ENCODE data around the gene FOXS1. TPM values are rescaled to one million over a fixed set of nuclear protein-coding genes. Genes with fewer than 3 reads are reported as not detected.

FOXS1 gene
- total RNA-seq, 1 donor from 2014 or later = 0.56 TPM

DNA sequence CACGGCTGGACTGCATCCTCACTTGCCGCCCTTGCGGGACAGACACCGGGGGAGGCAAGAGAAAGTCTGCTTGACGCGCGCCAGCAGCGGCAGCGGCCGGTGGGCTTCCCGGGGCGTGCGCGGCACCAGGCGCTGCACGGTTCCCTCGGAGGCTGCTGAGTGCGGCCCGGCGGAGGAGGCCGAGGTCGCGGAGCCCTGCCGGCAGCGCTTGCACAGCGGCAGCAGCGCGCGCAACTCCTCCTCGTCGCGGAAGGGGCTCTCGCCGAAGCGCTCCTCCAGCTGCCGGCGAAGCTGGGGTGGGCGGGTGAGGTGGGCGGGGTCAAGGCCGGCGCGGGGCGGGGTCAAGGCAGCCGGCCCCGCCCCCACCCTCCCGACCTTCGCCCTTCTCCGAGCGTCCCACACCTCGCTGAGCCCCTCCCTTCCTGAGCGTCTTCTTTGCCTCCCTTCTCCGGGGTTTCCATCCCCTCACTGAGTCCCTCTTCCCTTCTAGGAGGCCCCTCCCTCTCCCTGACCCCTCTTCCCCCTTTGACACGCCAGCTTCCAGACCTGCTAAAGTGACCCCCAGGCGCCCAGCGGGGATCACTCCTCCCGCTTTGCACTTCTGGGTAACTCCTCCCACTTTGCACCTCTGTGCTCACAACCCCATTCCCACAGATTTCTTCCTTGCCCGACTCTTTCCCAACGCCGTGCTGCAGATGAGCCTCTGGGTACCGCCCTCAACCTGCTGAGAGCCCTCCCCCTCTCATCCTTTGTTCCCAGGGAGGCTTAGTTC is 16.2 kb upstream of the FOXS1 start:
- no peak for DNase-seq (ENCODE audit: low read depth)

DNA sequence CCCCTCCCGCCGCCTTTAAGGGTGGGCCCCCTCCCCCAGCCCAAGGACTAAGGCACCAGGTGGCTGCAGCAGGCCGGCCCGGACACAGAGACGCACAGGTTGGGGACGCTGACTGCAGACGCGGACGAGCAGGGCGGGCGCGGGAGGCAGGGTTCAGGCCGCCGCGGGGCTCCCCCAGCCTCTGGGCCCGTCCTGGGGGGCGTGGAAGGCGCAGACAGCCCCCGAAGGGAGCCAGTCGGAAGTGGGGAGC is 15.7 kb upstream of the FOXS1 start:
- DNase-seq (ENCODE audit: low read depth) = no peak

DNA sequence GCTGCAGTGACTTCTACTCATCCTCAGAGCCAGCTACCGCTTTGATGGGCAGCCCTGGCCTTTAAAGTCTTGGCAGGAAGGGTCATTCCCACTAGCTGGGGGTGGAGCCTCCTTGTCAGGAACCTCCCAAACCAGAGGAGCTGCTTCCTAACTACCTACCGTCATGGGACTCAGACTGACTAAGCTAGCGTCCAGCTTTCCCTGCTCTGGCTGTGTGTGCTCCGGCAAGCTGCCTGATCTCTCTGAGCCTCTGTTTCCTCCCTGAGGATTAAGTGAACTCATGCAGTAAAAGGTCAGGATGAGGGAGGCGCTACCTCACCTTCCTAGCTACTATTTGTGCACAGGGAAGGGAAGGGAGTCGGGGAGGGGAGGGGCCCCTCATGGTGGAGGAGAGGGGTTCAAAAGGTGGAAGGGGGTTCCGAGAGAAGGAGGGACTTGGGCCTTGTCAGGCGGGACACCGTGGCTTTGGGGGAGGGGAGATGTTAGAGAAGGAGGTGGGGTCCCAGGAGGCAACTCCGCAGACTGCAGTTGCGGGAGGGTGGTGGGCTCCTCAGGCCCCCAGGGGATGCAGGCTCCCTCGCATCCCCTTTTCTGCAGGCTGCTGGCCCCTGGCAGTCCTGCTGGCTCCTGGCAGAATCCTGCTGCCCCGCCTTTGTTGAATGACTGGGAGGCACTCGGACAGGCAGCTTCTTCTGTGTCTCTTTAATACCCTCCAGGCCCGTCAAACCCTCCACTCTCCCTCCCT is 15.2 kb upstream of the FOXS1 start:
- DNase-seq (ENCODE audit: low read depth) = no peak

DNA sequence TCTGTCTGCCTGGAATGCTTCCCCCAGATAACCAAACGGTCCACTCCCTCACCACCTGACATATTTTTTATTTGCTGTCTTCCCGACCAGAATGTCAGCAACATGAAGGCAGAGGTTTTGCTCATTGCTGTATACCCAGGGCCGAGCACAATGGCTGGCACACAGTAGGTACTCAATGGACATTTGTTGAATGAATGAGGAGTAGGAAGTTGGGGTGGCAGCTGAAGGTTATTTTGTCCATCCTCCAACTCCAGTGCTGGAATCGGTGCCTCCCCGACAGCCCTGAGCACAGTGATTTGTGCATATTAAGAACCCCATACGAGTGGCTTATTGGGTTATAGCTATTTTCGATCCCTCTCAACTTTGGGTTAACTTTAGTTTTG is 14.6 kb upstream of the FOXS1 start:
- DNase-seq (ENCODE audit: low read depth) = no peak

DNA sequence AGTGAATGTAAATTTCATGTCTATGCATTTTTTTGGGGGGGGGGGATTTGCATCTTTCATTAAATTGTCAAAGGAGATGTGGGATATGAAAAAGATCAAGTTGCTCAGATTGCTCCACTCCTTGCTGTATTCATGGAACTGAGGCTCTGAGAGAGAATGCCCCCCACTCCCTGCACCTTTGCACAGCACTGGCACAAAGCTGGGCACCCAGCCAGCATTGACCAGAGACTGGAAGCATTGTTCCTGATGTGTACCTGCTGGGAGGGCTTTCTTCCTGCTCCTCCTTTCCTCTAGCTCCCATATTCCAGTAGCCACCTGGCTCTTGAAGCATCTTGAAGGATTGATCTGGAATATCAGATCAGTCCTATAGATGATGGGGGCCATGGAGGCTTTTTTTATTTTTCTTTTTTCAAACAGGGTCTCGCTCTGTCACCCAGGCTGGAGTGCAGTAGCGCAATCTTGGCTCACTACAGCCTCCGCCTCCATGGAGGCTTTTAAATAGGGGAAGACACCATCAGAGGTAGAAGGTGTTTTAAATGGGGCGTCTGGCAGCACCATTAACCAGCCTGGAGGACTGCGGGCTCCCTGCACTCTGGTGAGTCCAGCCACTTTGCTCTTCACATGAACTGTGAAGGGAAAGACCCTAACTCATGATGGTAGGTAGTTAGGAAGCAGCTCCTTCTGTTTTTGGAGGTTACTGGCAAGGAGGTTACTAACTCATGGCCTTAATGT is 14.0 kb upstream of the FOXS1 start:
- no peak for DNase-seq (ENCODE audit: low read depth)

DNA sequence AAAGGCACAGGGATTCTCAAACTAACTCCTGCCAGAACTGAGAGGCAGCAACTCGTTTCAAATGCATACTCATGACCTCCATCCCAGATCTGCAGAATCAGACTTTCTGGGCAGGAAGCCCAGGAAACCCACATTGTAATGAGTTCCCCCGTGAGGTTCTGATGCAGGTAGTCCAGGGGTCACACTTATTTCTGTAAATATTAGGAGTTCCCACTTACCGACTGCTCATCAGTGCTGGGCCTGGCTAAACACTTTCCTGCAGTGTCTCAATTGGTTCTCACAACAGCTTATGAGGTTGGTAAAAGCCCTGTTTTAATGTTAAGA is 13.3 kb upstream of the FOXS1 start:
- DNase-seq (ENCODE audit: low read depth) = no peak

DNA sequence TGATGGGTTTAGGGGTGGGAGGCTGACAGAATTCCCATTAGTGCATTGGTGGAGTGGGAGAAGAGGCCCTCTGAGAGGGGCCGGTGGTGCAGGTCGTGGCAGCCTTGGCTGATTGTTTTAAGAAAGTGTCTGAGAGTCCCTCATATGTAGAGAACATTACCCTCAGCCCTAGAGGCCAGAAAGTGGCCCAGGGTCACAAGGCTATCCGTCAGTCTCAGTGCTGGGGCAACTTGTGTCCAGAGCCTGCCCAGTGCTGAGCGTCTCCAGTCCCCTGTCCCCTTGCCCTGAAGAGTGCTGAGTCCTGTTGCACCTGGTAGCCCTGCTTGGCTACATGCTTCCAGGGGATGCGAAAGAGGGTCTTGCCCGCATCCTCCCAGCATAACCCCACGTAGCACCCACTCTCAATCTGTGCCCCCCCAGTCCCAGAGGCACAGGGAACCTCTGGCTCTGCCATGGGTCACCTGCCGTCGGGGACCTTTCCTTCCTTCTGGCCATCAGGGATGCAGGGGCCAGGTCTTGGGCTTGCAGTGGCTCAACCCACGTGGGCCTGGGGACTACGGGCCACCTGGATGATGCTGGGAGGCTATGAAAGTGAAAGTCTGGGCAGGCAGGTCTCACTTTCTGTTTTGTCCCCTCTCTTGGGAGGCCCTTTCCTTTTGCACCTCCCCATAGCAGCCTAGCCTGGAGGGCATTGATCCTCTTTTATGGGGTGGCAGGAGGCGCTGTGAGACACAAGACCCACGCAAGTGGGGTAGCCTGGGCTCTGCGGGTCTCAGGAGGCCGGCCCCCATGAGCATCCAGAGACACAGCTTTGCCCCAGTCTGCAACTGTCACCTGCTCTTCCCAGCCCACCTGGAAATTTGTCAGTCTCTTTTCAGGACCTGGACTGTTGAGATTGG is 12.7 kb upstream of the FOXS1 start:
- no peak for DNase-seq (ENCODE audit: low read depth)

DNA sequence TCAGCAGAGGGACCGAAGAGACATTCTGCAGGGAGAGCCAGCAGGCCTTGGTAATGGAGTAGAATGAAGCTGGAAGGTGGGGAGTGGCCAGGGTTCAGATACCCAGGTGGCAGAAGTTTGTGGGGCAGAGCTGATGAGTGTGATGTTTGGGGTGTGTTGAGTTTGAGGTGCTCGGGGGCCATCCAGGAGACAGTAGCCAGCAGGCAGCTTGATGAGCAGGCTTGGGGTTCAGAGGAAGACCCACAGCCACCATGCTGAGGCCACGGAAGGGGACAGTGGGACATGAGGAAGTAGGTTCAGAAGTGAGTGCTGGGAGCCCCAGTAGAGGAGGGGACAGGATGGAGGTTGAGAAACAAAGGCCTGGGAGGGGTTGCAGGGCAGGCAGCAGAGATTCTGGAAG is 11.1 kb upstream of the FOXS1 start:
- DNase-seq (ENCODE audit: low read depth) = no peak

DNA sequence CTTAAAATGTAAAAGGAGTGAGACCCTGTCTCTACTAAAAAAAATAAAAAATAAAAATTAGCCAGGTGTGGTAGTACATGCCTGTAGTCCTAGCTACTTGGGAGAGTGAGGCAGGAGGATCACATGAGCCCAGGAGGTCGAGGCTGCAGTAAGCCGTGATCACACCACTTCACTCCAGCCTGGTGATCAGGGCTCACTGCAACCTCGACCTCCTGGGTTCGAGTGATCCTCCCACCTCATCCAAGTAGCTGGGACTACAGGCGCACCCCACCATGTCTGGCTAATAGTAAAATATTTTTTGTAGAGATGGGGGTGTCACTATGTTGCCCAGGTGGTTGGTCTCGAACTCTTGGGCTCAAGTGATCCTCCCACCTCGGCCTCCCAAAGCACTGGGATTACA is 8.1 kb upstream of the FOXS1 start:
- DNase-seq (ENCODE audit: low read depth) = no peak

DNA sequence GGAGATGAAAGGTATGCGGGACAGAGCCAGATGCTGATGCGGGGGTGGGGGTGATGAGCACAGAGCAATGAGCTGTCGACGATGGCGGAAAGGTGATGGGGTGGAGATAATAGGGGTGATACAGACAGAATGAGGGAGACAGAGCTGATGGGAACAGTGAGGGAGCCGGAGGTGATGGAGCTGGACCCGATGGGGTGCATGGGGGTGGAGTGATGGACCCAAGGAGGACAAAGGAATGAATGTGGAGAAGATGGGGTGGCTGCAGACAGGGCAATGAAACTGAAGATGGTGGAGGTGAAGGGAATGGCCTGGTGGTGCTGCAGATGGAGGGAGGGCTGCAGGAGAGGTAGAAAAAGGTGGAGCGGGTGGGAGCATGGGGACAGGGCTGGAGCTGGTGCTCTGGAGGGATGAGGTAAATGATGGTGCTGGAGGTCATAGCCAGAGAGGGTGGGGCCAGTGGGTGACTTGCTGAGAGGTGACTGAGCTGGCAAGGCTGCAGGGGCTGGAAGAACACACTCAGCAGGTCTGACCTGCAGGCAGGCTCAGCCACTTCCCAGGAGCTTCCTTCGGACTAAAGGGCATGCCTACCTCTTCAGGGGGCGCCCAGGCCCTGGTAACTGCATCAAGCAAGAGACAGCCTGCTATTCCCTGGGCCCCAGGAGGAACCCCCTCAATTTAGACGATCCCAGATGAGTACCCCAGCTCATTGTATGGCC is 6.0 kb upstream of the FOXS1 start:
- DNase-seq (ENCODE audit: low read depth) = no peak

DNA sequence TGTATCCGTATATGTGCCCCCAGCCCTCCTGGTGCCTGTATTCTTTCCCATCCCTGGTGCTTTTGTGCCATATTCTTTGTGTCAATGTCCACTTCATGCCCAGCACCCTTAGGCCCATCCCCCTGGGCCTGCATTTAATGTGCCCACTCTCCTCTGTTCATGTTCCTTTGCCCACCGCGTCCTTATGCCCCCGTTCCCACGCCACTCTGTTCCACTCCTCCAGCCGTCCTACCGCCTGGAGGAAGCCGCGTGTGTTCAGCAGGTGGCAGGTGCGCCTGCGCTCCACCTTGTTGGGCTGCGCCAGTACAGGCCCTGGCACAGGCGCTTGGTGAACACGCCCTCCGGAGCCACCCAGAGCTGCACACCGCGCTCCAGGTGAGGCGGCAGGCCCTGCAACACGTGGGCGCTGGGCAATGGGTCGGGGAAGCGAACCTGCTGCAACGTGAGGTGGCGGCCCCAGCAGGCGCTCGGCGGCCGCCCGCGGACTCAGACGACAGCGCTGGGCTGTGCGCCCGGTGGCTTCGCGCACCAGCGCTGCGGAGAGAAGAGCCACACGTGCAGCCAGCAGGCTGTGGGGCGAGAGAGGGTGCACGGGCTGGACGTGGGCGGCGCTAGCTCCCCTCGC is 4.0 kb upstream of the FOXS1 start:
- DNase-seq (ENCODE audit: low read depth) = no peak

DNA sequence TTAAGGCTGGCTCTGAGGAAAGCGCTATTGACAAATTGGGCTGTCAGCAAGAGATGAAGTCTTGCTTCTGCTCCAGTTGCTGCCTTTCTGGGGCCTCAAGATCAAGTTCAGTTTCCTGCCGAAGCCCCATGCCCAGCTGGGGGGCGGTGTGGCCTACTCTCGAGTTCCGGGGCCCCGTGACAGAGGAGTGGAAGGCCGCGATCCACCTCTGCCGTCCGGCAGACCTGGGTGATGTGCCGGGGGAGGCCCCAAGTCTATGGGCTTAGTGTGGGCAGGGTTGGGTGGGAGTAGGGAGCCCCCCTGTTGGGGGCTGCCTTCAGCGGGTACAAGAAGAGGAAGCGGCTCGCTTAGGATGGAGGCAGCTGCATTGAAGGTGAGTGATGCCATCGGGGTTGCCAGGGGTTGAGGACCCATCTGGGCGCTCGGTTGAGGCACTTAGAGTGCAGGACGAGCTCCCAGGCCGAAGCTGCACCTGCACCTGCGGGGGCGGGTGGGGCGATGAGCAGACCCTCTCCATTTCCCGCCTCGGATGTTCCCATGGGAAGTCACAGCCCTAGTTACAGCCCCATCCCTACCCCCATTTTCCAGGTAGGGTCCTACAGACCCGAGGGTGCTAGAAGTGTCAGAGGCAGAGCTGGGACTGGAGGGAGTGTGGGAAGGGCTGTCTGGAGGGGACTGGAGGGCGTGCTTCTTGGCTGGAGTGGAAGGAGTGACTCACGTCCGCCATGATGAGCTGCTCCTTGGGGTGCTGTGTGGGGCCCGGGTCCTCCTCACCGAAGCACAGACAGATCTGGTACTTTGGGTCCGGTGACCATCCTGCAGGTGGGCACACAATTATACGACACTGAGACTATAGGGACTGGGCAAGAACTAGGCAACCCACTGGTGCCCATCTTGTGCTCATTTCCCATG is 2.9 kb upstream of the FOXS1 start:
- DNase-seq (ENCODE audit: low read depth) = no peak

DNA sequence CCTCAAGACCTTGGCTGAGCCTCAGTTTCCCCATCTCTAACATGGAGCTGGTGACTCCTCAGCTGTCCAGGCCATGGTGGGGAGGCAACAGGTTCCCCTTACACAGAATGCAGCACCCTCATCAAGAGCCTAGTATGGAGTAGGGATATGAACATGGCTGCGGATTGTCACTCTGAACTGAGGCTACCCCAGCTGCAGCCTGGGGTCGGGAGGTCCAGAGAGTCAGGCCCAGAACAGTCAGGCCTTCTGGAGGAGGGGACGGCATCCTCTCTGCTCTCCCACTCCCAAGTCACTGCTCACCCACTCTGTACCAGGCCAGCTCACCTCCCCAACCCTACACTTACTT is 1.4 kb upstream of the FOXS1 start:
- DNase-seq (ENCODE audit: low read depth) = no peak

DNA sequence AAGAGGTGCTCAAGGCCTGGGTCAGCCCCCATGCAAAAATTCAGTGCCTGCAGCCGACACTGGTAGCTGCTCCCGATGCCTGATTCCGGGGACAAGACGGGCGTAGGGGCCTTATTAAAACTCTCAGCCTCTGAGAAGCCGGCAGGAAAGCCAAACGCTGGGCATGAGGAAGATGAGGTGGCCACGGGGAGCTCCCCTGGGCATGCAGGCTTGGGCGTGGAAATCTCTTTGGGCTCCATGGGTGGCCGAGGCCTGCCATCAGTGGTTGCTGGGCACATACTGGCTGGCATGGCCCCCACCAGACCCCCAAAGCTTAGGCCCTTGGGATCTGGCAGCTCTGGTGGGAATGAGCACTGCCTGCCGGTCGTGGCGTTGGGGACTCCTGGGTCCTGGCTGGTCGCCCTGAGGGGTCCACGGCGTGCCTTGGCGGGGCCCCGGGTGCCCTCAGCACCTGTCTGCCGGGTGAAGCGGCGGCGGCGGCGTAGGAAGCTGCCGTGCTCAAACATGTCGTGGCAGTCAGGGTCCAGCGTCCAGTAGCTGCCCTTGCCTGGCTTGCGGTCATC is 586 bp downstream of the FOXS1 start:
- no peak for DNase-seq (ENCODE audit: low read depth)

DNA sequence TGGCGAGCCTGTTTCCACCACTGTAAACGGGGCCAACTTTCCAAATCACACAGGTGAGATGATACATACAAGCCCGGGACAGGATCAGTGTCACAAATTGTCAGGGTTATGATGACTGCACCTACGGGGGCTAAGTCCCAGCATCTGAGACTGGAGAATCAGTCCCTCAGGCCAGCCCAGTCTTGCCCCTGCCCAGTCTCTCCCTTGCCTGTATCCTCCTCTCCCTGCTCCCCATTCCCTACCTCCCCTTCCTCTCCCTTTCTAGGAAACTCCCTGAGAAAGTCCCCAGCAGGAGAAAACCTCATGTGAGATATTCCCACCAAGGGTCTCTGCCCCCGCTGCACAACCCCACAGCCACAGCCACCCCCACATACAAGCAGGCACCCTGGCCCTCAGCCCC is 1.5 kb downstream of the FOXS1 start:
- DNase-seq (ENCODE audit: low read depth) = no peak

DNA sequence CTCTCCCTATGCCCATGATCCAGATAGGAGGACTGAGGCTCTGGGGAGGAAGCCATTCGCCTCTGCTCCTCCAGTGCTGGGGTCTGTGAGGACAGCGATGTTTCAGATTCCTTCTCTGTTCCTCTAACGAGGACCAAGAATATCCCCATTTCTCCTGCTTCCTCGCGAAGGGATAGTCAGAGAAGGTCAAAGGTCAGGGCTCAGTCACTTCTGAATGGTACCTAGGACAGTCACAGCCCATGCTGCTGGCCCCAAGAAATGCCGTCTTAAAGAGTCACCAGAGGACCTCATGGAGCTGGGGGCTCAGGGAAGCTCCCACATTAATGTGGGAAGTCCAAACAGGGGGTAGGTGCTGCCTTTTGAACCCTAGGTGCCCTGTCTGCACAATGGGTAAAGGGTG is 2.1 kb downstream of the FOXS1 start:
- DNase-seq (ENCODE audit: low read depth) = no peak

DNA sequence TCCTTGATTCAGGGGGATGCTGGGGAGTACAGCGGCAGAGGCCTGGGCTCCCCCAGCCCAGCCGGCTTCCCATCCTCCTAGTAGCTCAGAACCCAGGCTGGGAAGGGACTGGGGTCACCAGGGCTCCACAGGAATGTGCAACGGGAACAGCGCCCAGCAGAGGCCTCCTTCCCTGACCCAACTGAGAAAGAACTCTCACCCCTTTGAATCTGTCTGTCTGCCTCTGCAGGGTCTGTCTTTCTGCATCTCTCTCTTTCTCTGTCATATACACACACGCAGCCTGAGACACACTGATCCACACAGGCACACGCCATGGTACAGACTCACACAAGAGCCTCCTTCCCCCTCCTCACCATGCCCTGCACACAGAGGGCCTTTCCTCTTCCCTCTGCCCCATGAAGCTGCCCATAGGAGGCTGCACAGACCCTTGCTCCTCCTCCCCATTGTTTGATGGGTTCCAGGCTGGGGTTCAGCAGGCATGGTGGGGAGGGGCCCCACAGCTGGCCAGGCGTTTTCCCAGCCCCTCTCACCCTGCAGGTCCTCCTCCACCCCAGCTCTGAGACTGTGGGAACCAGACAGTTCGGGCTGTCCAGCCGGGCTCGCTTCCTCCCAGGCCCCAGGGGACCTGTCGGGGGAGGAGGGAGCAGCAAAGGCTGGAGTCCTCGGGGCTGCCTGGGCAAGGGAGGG is 2.8 kb downstream of the FOXS1 start:
- DNase-seq (ENCODE audit: low read depth) = peak; percentile 48

DNA sequence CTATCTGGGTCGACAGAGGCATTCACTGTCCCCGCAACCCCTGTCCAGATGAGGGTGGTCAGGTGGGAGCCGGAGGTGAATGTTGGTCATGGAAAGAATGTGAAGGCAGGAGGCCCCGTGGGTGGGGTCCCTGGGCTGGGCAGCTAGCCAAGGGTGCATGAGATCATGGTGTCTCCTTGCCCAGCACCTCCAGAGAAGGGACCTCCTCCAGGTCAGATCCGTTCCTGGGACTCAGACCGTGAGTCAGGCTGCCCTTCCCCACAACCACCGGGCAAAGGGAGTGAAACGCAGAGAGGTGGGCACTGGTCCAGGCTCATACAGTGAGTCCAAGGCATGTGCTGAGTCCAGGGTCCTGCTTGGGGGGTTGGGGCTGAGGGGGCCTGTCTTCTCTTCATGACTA is 3.5 kb downstream of the FOXS1 start:
- DNase-seq (ENCODE audit: low read depth) = peak; percentile 29
